T-helper 1 cell treated with Interleukin-12 subunit alpha and Interleukin-12 subunit beta and Interleukin-4 antibody, amounts not matched to agents 30 μg/mL and 1 μg/mL, for 36 hours (primary cell): Measurements from ENCODE around the gene THADA.

Experiments
- H3K27ac Mint-ChIP-seq: one replicate; pipeline ENCODE4 v1.8.0; 2021; ENCODE audit warnings: mild to moderate bottlenecking, mixed read lengths
- H3K27me3 Mint-ChIP-seq: one replicate; pipeline ENCODE4 v1.8.0; 2021; ENCODE audit warnings: low read depth, mixed read lengths
- H3K36me3 Mint-ChIP-seq: one replicate; pipeline ENCODE4 v1.8.0; 2021; ENCODE audit warnings: low read depth, mixed read lengths
- H3K4me1 Mint-ChIP-seq: one replicate; pipeline ENCODE4 v1.8.0; 2021; ENCODE audit warnings: low read depth, mixed read lengths
- H3K4me3 Mint-ChIP-seq: one replicate; pipeline ENCODE4 v1.8.0; 2021; ENCODE audit warnings: mild to moderate bottlenecking, moderate library complexity, mixed read lengths
- H3K9me3 Mint-ChIP-seq: one replicate; pipeline ENCODE4 v1.8.0; 2021; ENCODE audit warnings: mixed read lengths

Gene THADA

DNA sequence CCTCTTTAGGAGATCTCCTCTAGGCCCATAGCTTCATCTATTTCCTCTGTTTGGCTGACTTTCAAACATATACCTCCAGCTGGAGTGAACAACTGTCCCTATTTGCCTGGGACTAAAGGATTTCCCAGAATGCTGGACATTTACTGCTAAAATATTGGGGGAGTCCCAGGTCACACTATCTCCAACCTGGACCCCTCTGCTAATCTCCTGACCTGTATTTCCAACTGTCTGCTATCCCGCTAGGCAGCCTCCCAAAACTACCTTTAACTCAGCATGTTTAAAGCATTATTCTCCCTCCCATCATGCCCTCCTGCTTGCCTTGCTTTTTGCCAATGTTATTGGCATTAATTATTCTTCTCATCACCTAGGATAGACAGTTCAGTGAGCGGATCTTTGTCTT is 77.1 kb downstream of the THADA start:
- no peak overlapping the region for H3K4me3 Mint-ChIP-seq

DNA sequence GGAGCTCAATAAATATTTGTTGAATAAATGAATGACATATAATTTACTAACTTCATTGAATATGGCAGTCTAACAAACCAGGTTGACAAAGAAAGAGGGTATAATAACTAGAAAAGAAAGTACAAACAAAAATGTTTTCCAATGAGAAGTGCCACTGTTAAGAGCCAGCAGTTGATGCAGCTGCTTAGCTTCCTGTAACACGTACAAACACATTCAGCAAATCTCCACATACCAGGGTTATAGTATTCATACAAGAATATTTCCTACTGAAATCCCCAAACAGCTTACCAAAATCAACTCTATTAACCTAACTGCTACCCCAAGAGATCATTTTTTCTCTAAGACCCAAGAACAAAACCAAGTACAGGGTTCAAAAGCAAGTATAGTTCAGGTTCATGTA is 77.7 kb downstream of the THADA start:
- Mint-ChIP-seq H3K4me3 (no peak overlapping the region), H3K27me3 (no peaks in the 10 kb centered on the region), H3K9me3 (no peaks in the 10 kb centered on the region), H3K27ac (no peak overlapping the region), H3K4me1 (peaks cover 13% of the 10 kb centered on the region), H3K36me3 (peaks cover 4% of the 10 kb centered on the region)

More for the DNA sequence above, 77.1 kb downstream of the THADA start:
- peaks cover 13% of the 10 kb centered on the region for H3K4me1 Mint-ChIP-seq
- H3K27me3 Mint-ChIP-seq: no peaks in the 10 kb centered on the region
- H3K36me3 Mint-ChIP-seq: peaks cover 4% of the 10 kb centered on the region
- H3K27ac Mint-ChIP-seq: no peak overlapping the region
- no peaks in the 10 kb centered on the region for H3K9me3 Mint-ChIP-seq

DNA sequence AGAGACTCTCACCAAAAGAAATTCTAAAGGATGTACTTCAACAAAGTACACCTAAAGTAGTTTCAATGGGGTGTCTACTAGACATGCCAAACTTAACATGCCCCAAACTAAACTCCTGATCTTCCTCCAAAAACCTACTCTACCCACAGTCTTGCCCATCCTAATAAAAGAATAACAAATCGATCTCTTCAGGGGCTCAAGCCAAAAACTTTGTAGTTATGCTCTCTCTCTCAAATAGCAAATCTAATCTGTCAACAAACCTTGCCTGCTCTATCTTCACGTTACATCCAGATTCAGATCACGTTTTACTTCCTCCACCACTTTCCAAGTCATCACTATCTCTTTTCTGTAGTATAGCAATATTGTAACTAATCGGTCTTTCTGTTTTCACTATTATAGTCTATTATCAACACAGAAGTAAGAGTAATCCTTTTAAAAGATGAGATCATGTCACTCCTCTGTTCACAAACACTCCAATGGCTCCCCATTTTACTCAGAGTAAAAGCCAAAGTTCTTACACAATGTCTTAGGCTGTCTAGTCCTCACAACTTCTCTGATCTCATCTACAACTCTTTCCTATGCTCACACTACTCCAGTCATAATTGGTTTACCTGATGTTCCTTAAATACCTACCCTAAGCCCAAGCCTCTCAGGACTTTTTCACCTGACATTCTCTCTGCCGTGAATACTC is 79.9 kb downstream of the THADA start:
- no peak overlapping the region for H3K4me3 Mint-ChIP-seq
- H3K27me3 Mint-ChIP-seq: no peaks in the 10 kb centered on the region
- H3K4me1 Mint-ChIP-seq: peaks cover 13% of the 10 kb centered on the region
- no peak overlapping the region for H3K27ac Mint-ChIP-seq
- H3K36me3 Mint-ChIP-seq: peaks cover 6% of the 10 kb centered on the region
- H3K9me3 Mint-ChIP-seq: no peaks in the 10 kb centered on the region

DNA sequence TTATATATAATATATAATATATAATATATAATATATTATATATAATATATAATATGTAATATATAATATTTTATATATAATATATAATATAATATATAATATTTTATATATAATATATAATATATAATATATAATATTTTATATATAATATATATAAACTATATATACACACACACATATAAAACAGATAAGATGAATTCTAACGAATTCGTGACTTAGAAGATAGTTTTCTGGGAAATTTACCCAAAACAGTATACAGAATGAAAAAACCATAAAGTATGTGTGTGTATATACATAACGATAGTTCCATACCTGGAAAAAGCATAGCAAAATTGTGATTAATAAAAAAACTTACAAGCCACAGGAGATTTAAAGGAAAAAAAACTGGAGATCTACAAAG is 80.6 kb downstream of the THADA start:
- Mint-ChIP-seq H3K36me3 (peaks cover 7% of the 10 kb centered on the region), H3K9me3 (no peaks in the 10 kb centered on the region), H3K4me3 (no peak overlapping the region), H3K27me3 (no peaks in the 10 kb centered on the region), H3K4me1 (peaks cover 13% of the 10 kb centered on the region), H3K27ac (no peak overlapping the region)

DNA sequence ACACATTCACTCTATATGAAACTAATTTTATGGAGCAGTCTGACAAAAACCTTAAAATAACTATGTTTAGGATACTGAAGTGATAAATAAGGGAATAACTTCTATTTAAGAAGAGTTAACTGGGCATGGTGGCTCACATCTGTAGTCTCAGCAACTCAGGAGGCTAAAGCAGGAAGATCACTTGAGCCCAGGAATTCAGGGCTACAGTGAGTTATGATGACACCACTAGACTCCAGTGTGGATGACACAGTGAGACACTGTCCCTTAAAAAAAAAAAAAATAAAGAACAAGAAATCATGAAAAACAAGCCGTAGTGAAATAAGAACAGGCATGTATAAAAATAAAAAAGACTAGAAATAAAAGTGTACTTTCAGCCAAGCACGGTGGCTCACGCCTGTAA is 82.0 kb downstream of the THADA start:
- Mint-ChIP-seq H3K27me3 (no peaks in the 10 kb centered on the region), H3K27ac (no peak overlapping the region), H3K9me3 (no peaks in the 10 kb centered on the region), H3K4me1 (peaks cover 11% of the 10 kb centered on the region), H3K4me3 (no peak overlapping the region), H3K36me3 (peaks cover 10% of the 10 kb centered on the region)

DNA sequence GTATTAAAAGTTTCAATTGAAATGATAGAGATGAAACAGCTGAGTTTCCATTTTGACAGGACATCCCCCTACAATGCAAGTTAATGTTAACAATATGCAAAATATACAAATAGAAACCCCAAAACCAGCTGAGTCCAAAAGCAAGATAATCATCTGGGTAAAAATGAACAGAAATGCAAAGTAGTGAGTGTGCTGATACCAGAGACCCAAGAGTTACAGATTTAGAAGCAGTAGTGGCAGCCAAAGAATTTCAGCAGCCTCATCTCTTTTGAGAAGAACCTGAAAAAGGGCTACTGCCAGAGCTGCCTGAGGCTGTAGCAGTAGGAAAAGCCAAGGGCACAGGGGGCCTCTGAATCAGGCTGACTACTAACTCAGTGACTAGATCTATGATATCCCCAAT is 82.6 kb downstream of the THADA start:
- no peaks in the 10 kb centered on the region for H3K9me3 Mint-ChIP-seq
- H3K4me3 Mint-ChIP-seq: no peak overlapping the region
- peaks cover 13% of the 10 kb centered on the region for H3K36me3 Mint-ChIP-seq
- H3K27me3 Mint-ChIP-seq: no peaks in the 10 kb centered on the region
- H3K27ac Mint-ChIP-seq: no peak overlapping the region
- H3K4me1 Mint-ChIP-seq: peaks cover 13% of the 10 kb centered on the region

DNA sequence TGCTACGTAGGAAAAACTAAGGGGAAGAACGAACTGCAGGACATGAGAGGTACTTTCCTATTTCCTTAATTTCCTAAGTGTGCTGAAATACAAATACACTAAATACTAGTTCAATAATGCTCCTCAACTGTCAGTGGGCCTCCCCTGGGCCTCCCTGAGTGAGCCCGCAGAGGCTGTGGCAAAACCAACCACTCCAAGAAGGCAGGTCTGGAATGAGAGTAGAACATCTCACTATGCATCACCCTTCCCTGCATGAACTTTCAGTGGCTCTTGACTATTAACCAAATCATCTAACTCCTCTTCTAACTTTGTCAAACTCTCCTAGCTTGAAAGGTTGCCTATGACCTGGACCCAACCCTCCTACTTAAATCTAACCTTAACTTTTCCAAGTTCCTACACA is 84.6 kb downstream of the THADA start:
- Mint-ChIP-seq H3K4me1 (peaks cover 14% of the 10 kb centered on the region), H3K9me3 (no peaks in the 10 kb centered on the region), H3K27me3 (no peaks in the 10 kb centered on the region), H3K4me3 (no peak overlapping the region), H3K27ac (no peak overlapping the region), H3K36me3 (peaks cover 18% of the 10 kb centered on the region)

DNA sequence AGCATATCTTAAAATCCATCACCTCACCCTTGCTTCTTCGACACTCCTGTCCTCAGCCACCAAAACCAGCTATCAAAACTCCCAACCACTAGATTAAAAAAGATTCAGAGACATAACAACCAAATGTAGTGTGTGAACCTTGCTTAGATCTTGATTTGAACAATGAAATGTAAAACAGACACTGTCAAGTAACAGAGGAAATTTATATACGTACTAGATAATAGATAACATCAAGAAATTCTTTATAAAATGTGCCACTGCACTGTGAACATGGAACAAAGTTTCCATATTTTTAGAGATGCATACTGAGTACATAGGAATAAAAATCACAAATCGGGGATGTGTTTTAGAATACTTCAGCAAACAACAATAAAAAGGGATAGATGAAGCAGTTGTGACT is 86.0 kb downstream of the THADA start:
- no peak overlapping the region for H3K27ac Mint-ChIP-seq
- H3K9me3 Mint-ChIP-seq: no peaks in the 10 kb centered on the region
- H3K36me3 Mint-ChIP-seq: peaks cover 18% of the 10 kb centered on the region
- H3K4me1 Mint-ChIP-seq: peaks cover 14% of the 10 kb centered on the region
- no peaks in the 10 kb centered on the region for H3K27me3 Mint-ChIP-seq
- no peak overlapping the region for H3K4me3 Mint-ChIP-seq

DNA sequence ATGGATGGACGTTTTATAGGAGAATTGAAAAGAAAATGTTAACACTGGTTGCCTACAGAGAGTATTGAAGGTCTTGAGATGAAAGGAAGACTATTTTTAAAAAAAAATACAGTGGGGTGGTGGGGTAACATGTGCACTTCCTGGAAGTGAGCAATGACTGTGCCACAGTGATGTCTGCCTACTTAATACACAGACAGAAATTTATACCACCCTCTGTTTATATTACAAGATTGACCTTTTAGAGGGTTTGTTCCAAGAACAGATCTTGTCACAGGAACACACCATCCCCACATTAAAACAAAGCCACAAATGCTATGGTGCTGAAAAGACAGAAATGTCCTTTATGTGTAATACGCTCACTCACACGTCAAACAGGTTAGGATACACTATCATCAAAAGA is 87.6 kb downstream of the THADA start:
- Mint-ChIP-seq H3K9me3 (no peaks in the 10 kb centered on the region), H3K4me3 (no peak overlapping the region), H3K36me3 (peaks cover 20% of the 10 kb centered on the region), H3K4me1 (peaks cover 15% of the 10 kb centered on the region), H3K27me3 (no peaks in the 10 kb centered on the region), H3K27ac (no peak overlapping the region)

DNA sequence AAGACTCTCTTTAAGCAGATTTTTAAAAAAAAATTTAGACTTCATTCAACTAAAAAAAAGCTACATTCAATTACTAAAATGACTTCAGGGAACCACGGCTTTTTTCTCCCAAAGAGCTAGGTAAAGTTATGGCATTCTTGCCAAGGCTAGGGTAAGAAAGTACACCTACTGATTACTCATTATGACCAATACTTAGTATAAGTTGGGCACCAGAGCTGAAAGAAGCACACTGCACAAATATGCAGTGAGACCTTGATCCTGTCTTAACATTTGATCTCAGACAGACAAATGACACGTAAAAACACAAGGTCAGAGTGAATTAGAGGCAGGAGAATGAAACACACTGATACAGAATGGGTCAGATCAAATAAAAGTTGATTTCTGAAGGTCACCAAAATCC is 88.7 kb downstream of the THADA start:
- Mint-ChIP-seq H3K27me3 (no peaks in the 10 kb centered on the region), H3K36me3 (peaks cover 23% of the 10 kb centered on the region), H3K27ac (no peak overlapping the region), H3K4me3 (no peak overlapping the region), H3K4me1 (peaks cover 18% of the 10 kb centered on the region), H3K9me3 (no peaks in the 10 kb centered on the region)

DNA sequence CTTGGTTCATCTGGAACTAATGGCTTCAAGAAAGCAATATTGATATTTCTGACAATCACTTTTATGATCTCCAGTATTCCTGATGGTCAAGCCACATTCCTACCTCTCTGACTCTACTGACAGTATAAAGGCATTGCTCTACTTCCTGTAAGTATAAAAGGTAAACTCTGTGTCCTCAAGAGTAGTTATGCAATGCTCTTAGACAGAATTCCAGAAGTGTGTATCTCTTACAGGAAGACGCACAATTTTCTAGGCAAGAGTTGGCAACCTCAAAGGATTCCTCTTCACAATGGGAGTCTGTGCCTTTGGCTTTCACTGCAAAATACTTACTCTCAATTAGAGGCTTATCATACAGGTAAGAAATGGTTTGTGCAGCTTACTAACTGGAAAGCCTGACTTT is 100.1 kb downstream of the THADA start:
- H3K27me3 Mint-ChIP-seq: no peaks in the 10 kb centered on the region
- no peaks in the 10 kb centered on the region for H3K4me1 Mint-ChIP-seq
- peaks cover 26% of the 10 kb centered on the region for H3K36me3 Mint-ChIP-seq

DNA sequence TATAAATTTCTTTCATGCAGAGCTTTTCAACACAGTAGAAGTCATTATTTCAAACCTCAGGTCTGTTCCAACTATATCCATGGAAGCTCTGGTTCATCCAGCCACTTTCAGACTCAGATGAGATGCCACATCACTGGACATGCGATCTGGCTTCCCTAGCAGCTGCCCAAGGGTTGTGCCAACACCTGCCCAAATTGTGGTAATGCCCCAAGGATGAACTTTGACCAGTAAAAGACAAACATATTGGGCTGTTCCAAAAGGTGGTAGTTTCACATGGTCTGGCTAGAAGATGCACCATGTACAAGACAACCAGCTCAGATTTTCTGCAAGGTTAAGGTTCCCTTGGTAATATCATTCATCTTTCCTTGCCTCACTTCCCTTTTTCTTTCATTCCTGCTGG is 101.9 kb downstream of the THADA start:
- Mint-ChIP-seq H3K36me3 (peaks cover 26% of the 10 kb centered on the region), H3K9me3 (no peaks in the 10 kb centered on the region), H3K27me3 (no peaks in the 10 kb centered on the region), H3K4me3 (no peak overlapping the region), H3K27ac (no peak overlapping the region), H3K4me1 (no peaks in the 10 kb centered on the region)

More for the DNA sequence above, 100.1 kb downstream of the THADA start:
- H3K4me3 Mint-ChIP-seq: no peak overlapping the region
- H3K9me3 Mint-ChIP-seq: no peaks in the 10 kb centered on the region
- no peak overlapping the region for H3K27ac Mint-ChIP-seq

DNA sequence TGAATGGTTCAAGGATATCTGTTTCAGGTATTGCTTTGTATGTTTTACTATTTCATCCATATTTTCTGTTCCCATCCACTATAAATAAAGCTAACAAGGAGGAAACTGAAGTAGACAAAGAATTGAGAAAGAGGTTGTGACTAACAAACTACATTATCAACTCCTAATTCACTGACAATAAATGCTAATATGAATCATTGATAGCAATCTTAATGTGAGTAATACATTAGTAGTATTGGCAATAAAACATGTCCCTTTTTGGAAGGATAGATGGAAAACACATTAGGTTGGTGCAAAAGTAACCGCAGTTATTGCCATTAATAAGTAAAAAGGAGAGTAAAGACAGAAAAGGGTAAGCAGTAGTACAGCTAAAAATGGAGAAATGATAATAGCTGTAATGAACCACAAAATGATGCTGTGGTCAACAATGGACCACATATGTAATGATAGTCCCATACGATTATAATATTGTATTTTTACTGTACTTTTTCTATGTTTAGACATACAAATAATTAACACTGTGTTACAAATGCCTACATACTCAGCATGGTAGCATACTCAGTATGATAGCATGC is 104.7 kb downstream of the THADA start:
- H3K27me3 Mint-ChIP-seq: no peaks in the 10 kb centered on the region
- peaks cover 10% of the 10 kb centered on the region for H3K36me3 Mint-ChIP-seq
- no peaks in the 10 kb centered on the region for H3K4me1 Mint-ChIP-seq
- no peak overlapping the region for H3K4me3 Mint-ChIP-seq
- no peaks in the 10 kb centered on the region for H3K9me3 Mint-ChIP-seq
- H3K27ac Mint-ChIP-seq: no peak overlapping the region

DNA sequence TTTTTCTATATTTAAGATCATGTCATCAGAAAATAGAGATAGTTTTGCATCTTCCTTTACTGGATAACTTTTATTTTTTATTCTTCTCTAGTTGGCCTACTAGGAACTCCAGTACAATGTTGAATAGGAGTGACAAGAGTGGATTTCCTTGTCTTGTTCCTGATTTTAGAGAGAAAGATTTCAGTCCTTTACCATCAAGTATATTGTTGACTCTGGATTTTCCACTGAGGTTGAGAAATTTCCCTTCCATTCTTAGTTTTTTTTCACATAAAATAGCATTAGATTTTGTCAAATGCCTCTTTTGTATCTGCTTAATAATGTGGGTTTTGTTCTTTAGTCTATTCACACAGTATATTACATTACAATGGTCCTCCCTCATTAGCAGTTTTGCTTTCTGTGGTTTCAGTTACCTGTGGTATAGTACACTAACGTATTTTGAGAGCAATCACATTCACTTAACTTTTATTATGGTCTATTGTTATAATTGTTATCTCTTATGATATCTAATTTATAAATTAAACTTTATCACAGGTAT is 105.5 kb downstream of the THADA start:
- no peaks in the 10 kb centered on the region for H3K4me1 Mint-ChIP-seq
- peaks cover 10% of the 10 kb centered on the region for H3K36me3 Mint-ChIP-seq
- no peak overlapping the region for H3K27ac Mint-ChIP-seq
- no peaks in the 10 kb centered on the region for H3K27me3 Mint-ChIP-seq
- no peaks in the 10 kb centered on the region for H3K9me3 Mint-ChIP-seq
- H3K4me3 Mint-ChIP-seq: no peak overlapping the region

DNA sequence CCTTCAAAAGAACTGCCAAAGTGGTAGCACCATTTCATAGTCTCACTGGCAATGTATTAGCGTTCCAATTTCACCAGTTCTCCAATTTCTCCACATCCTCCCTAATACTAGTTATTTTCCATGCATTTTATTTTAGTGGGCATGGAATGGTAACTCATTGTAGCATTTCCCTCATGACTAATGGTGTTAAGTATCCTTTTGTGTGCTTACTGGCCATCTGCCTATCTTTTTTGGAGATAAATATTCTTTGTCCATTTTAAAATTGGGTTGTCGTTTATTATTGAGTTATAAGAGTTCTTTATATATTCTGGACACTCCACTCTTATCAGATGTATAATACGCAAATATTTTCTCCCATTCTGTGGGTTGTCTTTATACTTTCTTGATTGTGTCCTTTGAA is 107.1 kb downstream of the THADA start:
- Mint-ChIP-seq H3K4me1 (no peaks in the 10 kb centered on the region), H3K36me3 (peaks cover 5% of the 10 kb centered on the region), H3K27ac (no peak overlapping the region), H3K27me3 (no peaks in the 10 kb centered on the region), H3K4me3 (no peak overlapping the region), H3K9me3 (no peaks in the 10 kb centered on the region)
